OCI-M1 (cell line): ENCODE measurements around the gene BBS7.

Experiments used
- DNase-seq: peaks from one replicate; lab custom pipeline; 2025; lab: John Stamatoyannopoulos, UW

Gene BBS7

GRCh38 chr4:121791481-121791880, 78.8 kb downstream of the BBS7 start:
- no peak for DNase-seq

- peak; percentile 88 for DNase-seq
These were observed 79.3 kb downstream of the BBS7 start for GRCh38 chr4:121790976-121791375.

- peak; percentile 67 for DNase-seq
These were observed 80.1 kb downstream of the BBS7 start for GRCh38 chr4:121789960-121790829.

GRCh38 chr4:121789455-121789854, 80.8 kb downstream of the BBS7 start:
- DNase-seq: no peak

- no peak for DNase-seq
These were observed 81.4 kb downstream of the BBS7 start for GRCh38 chr4:121788896-121789295.

- DNase-seq: no peak
These were observed 84.1 kb downstream of the BBS7 start for GRCh38 chr4:121786221-121786620.

GRCh38 chr4:121785479-121785878, 84.8 kb downstream of the BBS7 start:
- no peak for DNase-seq

- no peak for DNase-seq
These were observed 85.3 kb downstream of the BBS7 start for GRCh38 chr4:121784975-121785374.

GRCh38 chr4:121784401-121784800, 85.9 kb downstream of the BBS7 start:
- no peak for DNase-seq

- peak; percentile 37 for DNase-seq
These were observed 87.1 kb downstream of the BBS7 start for GRCh38 chr4:121783210-121783609.

- no peak for DNase-seq
These were observed 91.2 kb downstream of the BBS7 start for GRCh38 chr4:121778991-121779628.

GRCh38 chr4:121777625-121778024, 92.6 kb downstream of the BBS7 start:
- peak; percentile 35 for DNase-seq

GRCh38 chr4:121776610-121777401, 93.5 kb downstream of the BBS7 start:
- no peak for DNase-seq
